CD4-positive, CD25-positive, alpha-beta regulatory T cell (primary cell): Measurements from ENCODE around the gene CPSF6. TPM values are rescaled to one million over a fixed set of nuclear protein-coding genes. Genes with fewer than 3 reads are reported as not detected.
"Not testable (repeated sequence)": the region's sequence is repeated elsewhere in the genome, so short reads cannot be mapped to it uniquely, and the experiment has no call there.

ENCODE experiments used
- ATAC-seq, 2 donors: fragments of 150-1000 bp; cut with Tn5 transposase; one replicate each; pipeline ENCODE4 v1.10.0; 2021; ENCODE audit warnings: low read depth in 2 of 2, moderate number of reproducible peaks in 2 of 2, moderate library complexity in 1 of 2
- DNase-seq, 3 donors: peaks; one replicate each; pipeline versions ENCODE4 v3.0.0 to v3.0.0-alpha.2; 2012 to 2022; ENCODE audit warnings: mixed read lengths in 1 of 3
- H3K27ac ChIP-seq: one replicate; pipeline ENCODE4 v1.7.0; 2013; ENCODE audit warnings: mild to moderate bottlenecking, low read length; ENCODE audit not compliant: insufficient read depth, poor library complexity, severe bottlenecking
- H3K27me3 ChIP-seq: one replicate; pipeline ENCODE4 v1.7.0; 2013; ENCODE audit warnings: low read length; ENCODE audit not compliant: control insufficient read depth, insufficient read depth
- H3K36me3 ChIP-seq: one replicate; pipeline ENCODE4 v1.7.0; 2013; ENCODE audit warnings: mild to moderate bottlenecking, low read length, moderate library complexity; ENCODE audit not compliant: control insufficient read depth, insufficient read depth
- H3K4me1 ChIP-seq: 2 replicates; pipeline ENCODE4 v1.7.0; 2013; ENCODE audit warnings: mild to moderate bottlenecking, low read length; ENCODE audit not compliant: insufficient read depth, control insufficient read depth, poor library complexity, severe bottlenecking
- H3K4me3 ChIP-seq: one replicate; pipeline ENCODE4 v1.7.0; 2013; ENCODE audit warnings: low read depth, mild to moderate bottlenecking, low read length, moderate library complexity
- H3K9me3 ChIP-seq, 2 experiments: 1 replicate in 1 of 2; 2 replicates in 1 of 2; pipeline ENCODE4 v1.7.0; 2013; ENCODE audit warnings: low read length in 2 of 2, mild to moderate bottlenecking in 1 of 2, moderate library complexity in 1 of 2; ENCODE audit not compliant: control insufficient read depth in 2 of 2
- H3K27ac Mint-ChIP-seq, 3 donors: one replicate each; pipeline ENCODE4 v1.8.0; 2020 to 2022; ENCODE audit warnings: mild to moderate bottlenecking in 3 of 3, mixed read lengths in 3 of 3, moderate library complexity in 2 of 3
- H3K27me3 Mint-ChIP-seq: one replicate; pipeline ENCODE4 v1.8.0; 2022; ENCODE audit warnings: mild to moderate bottlenecking, mixed read lengths
- H3K36me3 Mint-ChIP-seq: one replicate; pipeline ENCODE4 v1.8.0; 2020; ENCODE audit warnings: mixed read lengths
- H3K4me1 Mint-ChIP-seq, 4 donors: one replicate each; pipeline ENCODE4 v1.8.0; 2020 to 2022; ENCODE audit warnings: mixed read lengths in 4 of 4, mild to moderate bottlenecking in 1 of 4
- H3K4me3 Mint-ChIP-seq, 4 donors: one replicate each; pipeline ENCODE4 v1.8.0; 2020 to 2022; ENCODE audit warnings: mild to moderate bottlenecking in 4 of 4, mixed read lengths in 4 of 4, moderate library complexity in 3 of 4
- H3K9me3 Mint-ChIP-seq, 7 donors: one replicate each; pipeline ENCODE4 v1.8.0; 2020 to 2022; ENCODE audit warnings: mixed read lengths in 7 of 7, mild to moderate bottlenecking in 3 of 7, moderate library complexity in 2 of 7
- polyA plus RNA-seq, 4 donors: library from polyadenylated mRNA; unstranded; fragments of 300-500 nt; fragmentation: Illumina TruSeq; gene quantifications; one replicate each; pipeline ENCODE4 v1.2.3, GENCODE V29; 2021
- total RNA-seq: library from RNA; stranded (reverse); gene quantifications from one replicate; pipeline ENCODE4 v1.2.3, GENCODE V29; 2022

Gene CPSF6
- total and polyA plus RNA-seq, 5 donors from 2014 or later = 49.6 to 88.3 (median 57.5) TPM

GRCh38 chr12:69304284-69304683, 64.9 kb downstream of the CPSF6 start:
- Histone ChIP-seq H3K4me3 (no peak overlapping the region), H3K9me3 (peaks cover 6 to 12% of the 10 kb centered on the region in 2 experiments), H3K27me3 (peaks cover 4% of the 10 kb centered on the region), H3K4me1 (no peaks in the 10 kb centered on the region), H3K36me3 (no peaks in the 10 kb centered on the region), H3K27ac (no peak overlapping the region)
- Mint-ChIP-seq H3K9me3 (peaks cover 2 to 25% (median 11%) of the 10 kb centered on the region in 7 donors), H3K36me3 (peaks cover 6% of the 10 kb centered on the region), H3K27me3 (peaks cover 33% of the 10 kb centered on the region), H3K4me1 (no peaks in the 10 kb centered on the region), H3K4me3 (no peak overlapping the region), H3K27ac (no peak overlapping the region)
- no peak for ATAC-seq
- DNase-seq = no peak

- no peak overlapping the region for H3K27ac Mint-ChIP-seq
- H3K27me3 Mint-ChIP-seq = peaks cover 15% of the 10 kb centered on the region
- peaks cover 1 to 8% of the 10 kb centered on the region in 2 experiments for H3K9me3 ChIP-seq
- no peak overlapping the region for H3K4me3 ChIP-seq
- H3K36me3 ChIP-seq = no peaks in the 10 kb centered on the region
- H3K4me1 Mint-ChIP-seq = no peaks in the 10 kb centered on the region
- H3K9me3 Mint-ChIP-seq = peaks cover under 1 to 17% (median 9%) of the 10 kb centered on the region in 7 donors
- DNase-seq (no peak), ATAC-seq (no peak)
- peaks cover 6% of the 10 kb centered on the region for H3K36me3 Mint-ChIP-seq
- no peaks in the 10 kb centered on the region for H3K4me1 ChIP-seq
- H3K4me3 Mint-ChIP-seq = no peak overlapping the region
- no peaks in the 10 kb centered on the region for H3K27me3 ChIP-seq
- H3K27ac ChIP-seq = no peak overlapping the region
Observed at GRCh38 chr12:69309461-69309860, 70.1 kb downstream of the CPSF6 start.

- Mint-ChIP-seq H3K27ac (no peak overlapping the region), H3K27me3 (peaks cover 4% of the 10 kb centered on the region), H3K4me3 (no peak overlapping the region), H3K9me3 (peaks cover 0 to 6% (median 4%) of the 10 kb centered on the region in 7 donors), H3K36me3 (no peaks in the 10 kb centered on the region), H3K4me1 (no peaks in the 10 kb centered on the region)
- ATAC-seq (no peak), DNase-seq (no peak)
- H3K36me3 ChIP-seq = no peaks in the 10 kb centered on the region
- H3K27ac ChIP-seq = no peak overlapping the region
- no peak overlapping the region for H3K4me3 ChIP-seq
- no peaks in the 10 kb centered on the region for H3K9me3 ChIP-seq
- no peaks in the 10 kb centered on the region for H3K27me3 ChIP-seq
- H3K4me1 ChIP-seq = no peaks in the 10 kb centered on the region
Observed at GRCh38 chr12:69313209-69313608, 73.8 kb downstream of the CPSF6 start.

- not testable (repeated sequence) for H3K4me3 Mint-ChIP-seq, ATAC-seq, DNase-seq, H3K4me1 Mint-ChIP-seq, H3K36me3 Mint-ChIP-seq, H3K9me3 ChIP-seq, H3K27ac ChIP-seq, H3K4me1 ChIP-seq, H3K4me3 ChIP-seq, H3K27me3 ChIP-seq, H3K36me3 ChIP-seq
- peaks cover 14% of the 10 kb centered on the region for H3K27me3 Mint-ChIP-seq
- peaks cover 0 to 10% (median 3%) of the 10 kb centered on the region in 7 donors for H3K9me3 Mint-ChIP-seq
- peak overlapping the region in 1 of 3 donors; percentile 47 for H3K27ac Mint-ChIP-seq
Observed at GRCh38 chr12:69316784-69317183, 77.4 kb downstream of the CPSF6 start.

- H3K36me3 Mint-ChIP-seq, H3K4me1 ChIP-seq, H3K36me3 ChIP-seq, H3K9me3 ChIP-seq, H3K27ac ChIP-seq, H3K4me1 Mint-ChIP-seq, ATAC-seq, H3K4me3 Mint-ChIP-seq, H3K4me3 ChIP-seq, DNase-seq, H3K27ac Mint-ChIP-seq, H3K27me3 ChIP-seq: not testable (repeated sequence)
- H3K27me3 Mint-ChIP-seq = peaks cover 14% of the 10 kb centered on the region
- H3K9me3 Mint-ChIP-seq = peaks cover 0 to 10% (median 3%) of the 10 kb centered on the region in 7 donors
Observed at GRCh38 chr12:69317233-69317632, 77.9 kb downstream of the CPSF6 start.

GRCh38 chr12:69318225-69318624, 78.9 kb downstream of the CPSF6 start:
- Histone ChIP-seq H3K4me1 (no peaks in the 10 kb centered on the region), H3K9me3 (no peaks in the 10 kb centered on the region), H3K27ac (no peak overlapping the region), H3K27me3 (peaks cover 9% of the 10 kb centered on the region), H3K36me3 (no peaks in the 10 kb centered on the region), H3K4me3 (no peak overlapping the region)
- no peaks in the 10 kb centered on the region for H3K36me3 Mint-ChIP-seq
- H3K27ac Mint-ChIP-seq = no peak overlapping the region
- ATAC-seq (no peak), DNase-seq (no peak)
- H3K4me3 Mint-ChIP-seq = peak overlapping the region in 1 of 4 donors; percentile 9
- peaks cover 14% of the 10 kb centered on the region for H3K27me3 Mint-ChIP-seq
- no peaks in the 10 kb centered on the region for H3K4me1 Mint-ChIP-seq
- H3K9me3 Mint-ChIP-seq = peaks cover 0 to 10% (median 4%) of the 10 kb centered on the region in 7 donors

- Mint-ChIP-seq H3K4me1 (peaks cover 0 to 7% (median 4%) of the 10 kb centered on the region in 4 donors), H3K36me3 (no peaks in the 10 kb centered on the region), H3K4me3 (no peak overlapping the region), H3K27ac (peak overlapping the region in 1 of 3 donors; percentile 60), H3K27me3 (peaks cover 18% of the 10 kb centered on the region), H3K9me3 (peaks cover 0 to 10% (median 2%) of the 10 kb centered on the region in 7 donors)
- DNase-seq (no peak), ATAC-seq (no peak)
- no peaks in the 10 kb centered on the region for H3K4me1 ChIP-seq
- H3K9me3 ChIP-seq = no peaks in the 10 kb centered on the region
- no peak overlapping the region for H3K27ac ChIP-seq
- H3K27me3 ChIP-seq = peaks cover 9% of the 10 kb centered on the region
- H3K36me3 ChIP-seq = no peaks in the 10 kb centered on the region
- H3K4me3 ChIP-seq = no peak overlapping the region
Observed at GRCh38 chr12:69321351-69321750, 82.0 kb downstream of the CPSF6 start.
